Stimulated activated naive CD8-positive, alpha-beta T cell treated with anti-CD3 and anti-CD28 coated beads, Interleukin-15, Interleukin-2, amounts not matched to agents 100 ng/mL and 50 ng/mL, for 24 hours (primary cell): ENCODE measurements around the gene C2orf76.
"Not testable (repeated sequence)": the region's sequence is repeated elsewhere in the genome, so short reads cannot be mapped to it uniquely, and the experiment has no call there.

Experiments
- H3K27ac Mint-ChIP-seq: one replicate; pipeline ENCODE4 v1.8.0; 2021; ENCODE audit warnings: mild to moderate bottlenecking, mixed read lengths
- H3K27me3 Mint-ChIP-seq: one replicate; pipeline ENCODE4 v1.8.0; 2021; ENCODE audit warnings: mixed read lengths
- H3K36me3 Mint-ChIP-seq: one replicate; pipeline ENCODE4 v1.8.0; 2021; ENCODE audit warnings: low read depth, mixed read lengths
- H3K4me1 Mint-ChIP-seq: one replicate; pipeline ENCODE4 v1.8.0; 2021; ENCODE audit warnings: low read depth, mixed read lengths
- H3K4me3 Mint-ChIP-seq: one replicate; pipeline ENCODE4 v1.8.0; 2021; ENCODE audit warnings: mild to moderate bottlenecking, mixed read lengths
- H3K9me3 Mint-ChIP-seq: one replicate; pipeline ENCODE4 v1.8.0; 2021; ENCODE audit warnings: mixed read lengths

Gene C2orf76

GRCh38 chr2:119387381-119388129 is 20.9 kb upstream of the C2orf76 start:
- Mint-ChIP-seq H3K9me3 (no peaks in the 10 kb centered on the region), H3K36me3 (no peaks in the 10 kb centered on the region), H3K4me3 (no peak overlapping the region), H3K27ac (no peak overlapping the region), H3K4me1 (peaks cover 12% of the 10 kb centered on the region), H3K27me3 (peaks cover 4% of the 10 kb centered on the region)

- H3K27ac Mint-ChIP-seq: no peak overlapping the region
Observed at GRCh38 chr2:119385466-119385865, 18.8 kb upstream of the C2orf76 start.

GRCh38 chr2:119384971-119385370 is 18.3 kb upstream of the C2orf76 start:
- H3K36me3 Mint-ChIP-seq: no peaks in the 10 kb centered on the region
- peaks cover 4% of the 10 kb centered on the region for H3K27me3 Mint-ChIP-seq
- peaks cover 12% of the 10 kb centered on the region for H3K4me1 Mint-ChIP-seq
- no peak overlapping the region for H3K4me3 Mint-ChIP-seq
- no peak overlapping the region for H3K27ac Mint-ChIP-seq
- no peaks in the 10 kb centered on the region for H3K9me3 Mint-ChIP-seq

More at GRCh38 chr2:119385466-119385865, 18.8 kb upstream of the C2orf76 start:
- H3K4me1 Mint-ChIP-seq: peaks cover 12% of the 10 kb centered on the region
- no peaks in the 10 kb centered on the region for H3K36me3 Mint-ChIP-seq
- H3K4me3 Mint-ChIP-seq: no peak overlapping the region
- H3K9me3 Mint-ChIP-seq: no peaks in the 10 kb centered on the region
- H3K27me3 Mint-ChIP-seq: peaks cover 4% of the 10 kb centered on the region

- Mint-ChIP-seq H3K4me1 (peaks cover 12% of the 10 kb centered on the region), H3K27me3 (peaks cover 4% of the 10 kb centered on the region), H3K4me3 (no peak overlapping the region), H3K27ac (no peak overlapping the region), H3K36me3 (no peaks in the 10 kb centered on the region), H3K9me3 (no peaks in the 10 kb centered on the region)
Observed at GRCh38 chr2:119383410-119384140, 16.9 kb upstream of the C2orf76 start.

GRCh38 chr2:119378566-119378965 is 11.9 kb upstream of the C2orf76 start:
- H3K9me3 Mint-ChIP-seq: no peaks in the 10 kb centered on the region
- H3K27ac Mint-ChIP-seq: no peak overlapping the region
- H3K4me1 Mint-ChIP-seq: no peaks in the 10 kb centered on the region
- H3K36me3 Mint-ChIP-seq: peaks cover 21% of the 10 kb centered on the region
- no peak overlapping the region for H3K4me3 Mint-ChIP-seq
- no peaks in the 10 kb centered on the region for H3K27me3 Mint-ChIP-seq

GRCh38 chr2:119377993-119378345 is 11.3 kb upstream of the C2orf76 start:
- H3K27ac Mint-ChIP-seq: no peak overlapping the region
- no peaks in the 10 kb centered on the region for H3K4me1 Mint-ChIP-seq
- H3K36me3 Mint-ChIP-seq: peaks cover 27% of the 10 kb centered on the region
- H3K9me3 Mint-ChIP-seq: no peaks in the 10 kb centered on the region
- H3K27me3 Mint-ChIP-seq: no peaks in the 10 kb centered on the region
- H3K4me3 Mint-ChIP-seq: no peak overlapping the region

GRCh38 chr2:119377294-119377992 is 10.8 kb upstream of the C2orf76 start:
- no peak overlapping the region for H3K27ac Mint-ChIP-seq
- H3K36me3 Mint-ChIP-seq: peaks cover 32% of the 10 kb centered on the region
- H3K9me3 Mint-ChIP-seq: peaks cover under 1% of the 10 kb centered on the region
- no peaks in the 10 kb centered on the region for H3K4me1 Mint-ChIP-seq
- H3K27me3 Mint-ChIP-seq: no peaks in the 10 kb centered on the region
- no peak overlapping the region for H3K4me3 Mint-ChIP-seq

- no peaks in the 10 kb centered on the region for H3K27me3 Mint-ChIP-seq
- peaks cover 6% of the 10 kb centered on the region for H3K9me3 Mint-ChIP-seq
- H3K27ac Mint-ChIP-seq: no peak overlapping the region
- H3K36me3 Mint-ChIP-seq: peaks cover 38% of the 10 kb centered on the region
- H3K4me3 Mint-ChIP-seq: no peak overlapping the region
- H3K4me1 Mint-ChIP-seq: no peaks in the 10 kb centered on the region
Observed at GRCh38 chr2:119376810-119377209, 10.2 kb upstream of the C2orf76 start.

GRCh38 chr2:119376406-119376805 is 9.8 kb upstream of the C2orf76 start:
- not testable (repeated sequence) for H3K4me1 Mint-ChIP-seq

GRCh38 chr2:119373907-119374745 is 7.5 kb upstream of the C2orf76 start:
- H3K27ac Mint-ChIP-seq, H3K4me1 Mint-ChIP-seq, H3K9me3 Mint-ChIP-seq, H3K27me3 Mint-ChIP-seq, H3K4me3 Mint-ChIP-seq: not testable (repeated sequence)
- H3K36me3 Mint-ChIP-seq: peaks cover 62% of the 10 kb centered on the region

More at GRCh38 chr2:119376406-119376805, 9.8 kb upstream of the C2orf76 start:
- not testable (repeated sequence) for H3K27ac Mint-ChIP-seq, H3K27me3 Mint-ChIP-seq, H3K4me3 Mint-ChIP-seq, H3K9me3 Mint-ChIP-seq
- peaks cover 42% of the 10 kb centered on the region for H3K36me3 Mint-ChIP-seq

- Mint-ChIP-seq H3K4me3 (no peak overlapping the region), H3K27ac (no peak overlapping the region), H3K27me3 (no peaks in the 10 kb centered on the region), H3K9me3 (peaks cover 6% of the 10 kb centered on the region), H3K4me1 (peaks cover 16% of the 10 kb centered on the region), H3K36me3 (peaks cover 73% of the 10 kb centered on the region)
Observed at GRCh38 chr2:119372778-119373568, 6.3 kb upstream of the C2orf76 start.

GRCh38 chr2:119371111-119371510 is 4.5 kb upstream of the C2orf76 start:
- Mint-ChIP-seq H3K27me3 (no peaks in the 10 kb centered on the region), H3K9me3 (peaks cover 6% of the 10 kb centered on the region), H3K4me3 (no peak overlapping the region), H3K4me1 (peaks cover 23% of the 10 kb centered on the region), H3K27ac (no peak overlapping the region), H3K36me3 (peaks cover 75% of the 10 kb centered on the region)

GRCh38 chr2:119369845-119370244 is 3.2 kb upstream of the C2orf76 start:
- H3K4me3 Mint-ChIP-seq: no peak overlapping the region
- peaks cover 67% of the 10 kb centered on the region for H3K36me3 Mint-ChIP-seq
- H3K4me1 Mint-ChIP-seq: peaks cover 36% of the 10 kb centered on the region
- H3K27me3 Mint-ChIP-seq: no peaks in the 10 kb centered on the region
- H3K9me3 Mint-ChIP-seq: peaks cover 6% of the 10 kb centered on the region
- no peak overlapping the region for H3K27ac Mint-ChIP-seq
